GM19395 (cell line): ENCODE results near the gene ADAMTS19.

Experiments
- ATAC-seq: cut with Tn5 transposase; IDR thresholded peaks from one replicate; pipeline ENCODE4 v1.9.1; 2021; ENCODE audit warnings: mild to moderate bottlenecking, moderate library complexity; ENCODE audit not compliant: unreplicated experiment

ADAMTS19 gene

DNA sequence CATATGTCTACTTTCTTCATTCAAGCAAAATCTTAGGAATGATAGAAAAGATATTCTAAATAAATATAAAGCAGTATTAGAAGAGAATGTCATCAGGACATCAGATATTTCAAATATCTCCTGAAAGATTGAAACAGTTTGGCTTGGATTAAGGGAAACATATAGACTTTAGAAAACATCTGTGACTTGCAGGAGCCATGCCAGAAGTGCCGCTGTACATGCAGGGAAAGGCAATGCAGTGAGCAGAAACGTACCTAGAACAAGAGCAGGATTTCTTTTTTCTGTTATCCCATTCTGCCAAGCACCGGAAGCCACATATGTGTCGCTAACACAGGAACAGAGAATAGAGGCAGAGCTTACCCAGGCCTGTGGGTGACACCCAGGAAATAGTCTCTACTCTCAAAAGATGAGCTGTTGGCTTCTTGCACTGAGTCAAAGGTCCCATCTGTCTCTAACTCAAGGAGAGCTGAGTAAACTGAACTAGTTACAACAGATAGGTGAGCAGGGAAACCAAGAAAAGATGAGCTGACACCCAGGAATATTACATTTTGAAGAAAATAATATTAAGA, 5.8 kb downstream of the ADAMTS19 start:
- ATAC-seq = no peak

- no peak for ATAC-seq
These were observed 14.4 kb downstream of the ADAMTS19 start for GRCh38 chr5:129474544-129474943.

- ATAC-seq = no peak
These were observed 16.7 kb downstream of the ADAMTS19 start for GRCh38 chr5:129476751-129477150.

GRCh38 chr5:129477532-129477931, 17.4 kb downstream of the ADAMTS19 start:
- no peak for ATAC-seq

DNA sequence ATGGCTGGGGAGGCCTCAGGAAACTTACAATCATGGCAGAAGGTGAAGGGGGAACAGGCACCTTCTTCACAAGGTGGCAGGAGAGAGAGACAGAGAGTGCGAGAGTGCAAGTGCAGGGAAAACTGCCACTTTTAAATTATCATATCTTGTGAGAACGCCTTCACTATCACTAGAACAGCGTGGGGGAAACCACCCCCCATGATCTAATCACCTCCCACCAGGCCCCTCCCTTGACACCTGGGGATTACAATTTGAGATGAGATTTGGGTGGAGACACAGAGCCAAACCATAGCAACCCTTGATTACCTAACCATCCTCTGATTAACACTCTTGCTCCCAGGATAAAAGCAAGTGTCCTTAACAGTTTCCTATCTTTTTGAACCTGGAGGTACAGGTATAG, 21.1 kb downstream of the ADAMTS19 start:
- no peak for ATAC-seq

DNA sequence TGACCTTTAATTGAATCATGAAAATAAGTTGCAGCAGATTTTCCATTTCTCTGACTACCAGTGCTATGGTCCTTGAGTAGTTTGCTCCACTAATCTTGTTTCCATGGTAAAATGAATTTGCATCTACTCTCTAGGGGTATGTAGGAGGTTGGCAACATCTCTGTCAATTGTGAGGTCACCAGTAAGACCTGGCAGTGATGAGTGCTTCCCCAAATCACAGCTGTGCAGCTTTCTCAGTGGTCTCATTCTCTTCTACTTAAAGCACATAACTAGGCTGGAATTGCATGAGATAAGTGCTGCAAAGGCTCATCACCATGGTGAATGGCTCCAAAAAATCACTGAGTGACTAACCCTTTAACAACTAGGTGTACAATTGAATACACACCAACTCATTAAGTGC, 36.3 kb downstream of the ADAMTS19 start:
- ATAC-seq = no peak

DNA sequence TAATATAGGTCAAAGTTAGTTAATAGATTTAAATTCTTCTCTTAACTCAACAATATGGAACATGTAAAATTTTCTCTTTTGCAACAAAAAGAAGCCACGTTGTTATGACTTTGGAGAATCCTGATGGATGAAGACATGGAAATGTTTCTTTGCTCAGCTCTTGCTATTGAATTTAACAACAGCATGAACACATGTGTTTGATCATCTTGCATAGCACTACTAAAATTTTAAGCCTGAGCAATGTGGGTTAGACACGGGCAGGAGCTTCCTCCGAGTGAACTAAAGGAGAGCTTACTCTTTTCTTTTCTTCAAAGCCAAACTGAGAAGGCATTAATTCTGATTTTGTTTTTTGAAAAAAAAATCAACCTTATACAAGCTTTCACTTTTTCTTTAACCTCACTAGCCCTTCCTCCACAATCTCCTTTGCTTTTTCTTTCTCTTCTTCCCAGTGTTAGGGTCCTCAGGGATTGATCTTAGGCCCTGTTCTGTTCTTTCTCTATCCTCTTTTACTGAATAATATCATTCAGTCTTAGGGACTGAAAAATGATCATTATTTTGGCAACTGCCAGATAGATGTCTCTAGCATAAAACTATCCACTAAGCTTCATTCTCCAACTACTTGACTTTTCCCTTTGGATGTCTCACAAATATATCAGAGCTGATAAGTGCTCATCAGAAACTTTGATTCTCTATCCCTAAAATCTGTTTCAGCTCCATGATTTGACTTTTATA, 36.9 kb downstream of the ADAMTS19 start:
- no peak for ATAC-seq

DNA sequence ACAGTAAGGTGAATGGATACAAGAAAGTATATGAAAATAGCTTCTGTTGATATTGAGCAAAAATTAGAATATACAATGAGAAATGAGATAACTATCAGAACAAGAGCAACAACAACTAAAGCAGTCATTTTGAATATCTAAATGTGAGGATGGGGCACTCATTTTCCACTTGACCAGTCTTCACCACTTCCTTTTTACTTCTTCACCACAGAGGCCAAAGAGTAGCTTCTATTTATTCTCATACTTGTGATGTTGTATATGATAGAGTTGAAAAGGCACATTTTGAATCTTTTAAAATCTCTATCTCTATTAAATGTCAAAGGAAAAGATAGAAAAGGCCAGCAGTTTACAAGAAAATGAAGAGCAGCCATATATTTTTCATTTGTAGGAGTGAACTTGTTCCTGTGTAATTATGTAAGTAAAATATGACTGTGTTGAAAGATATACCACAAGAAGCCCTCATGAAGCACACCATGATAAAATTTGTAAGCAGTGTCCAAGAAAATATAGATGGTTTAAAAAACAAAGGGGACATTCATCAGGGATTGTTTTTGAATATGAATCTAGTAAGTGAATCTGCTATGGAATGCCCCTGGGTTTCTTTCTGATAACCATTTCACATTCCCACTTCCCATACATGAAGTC, 39.2 kb downstream of the ADAMTS19 start:
- peak; percentile 63 for ATAC-seq

DNA sequence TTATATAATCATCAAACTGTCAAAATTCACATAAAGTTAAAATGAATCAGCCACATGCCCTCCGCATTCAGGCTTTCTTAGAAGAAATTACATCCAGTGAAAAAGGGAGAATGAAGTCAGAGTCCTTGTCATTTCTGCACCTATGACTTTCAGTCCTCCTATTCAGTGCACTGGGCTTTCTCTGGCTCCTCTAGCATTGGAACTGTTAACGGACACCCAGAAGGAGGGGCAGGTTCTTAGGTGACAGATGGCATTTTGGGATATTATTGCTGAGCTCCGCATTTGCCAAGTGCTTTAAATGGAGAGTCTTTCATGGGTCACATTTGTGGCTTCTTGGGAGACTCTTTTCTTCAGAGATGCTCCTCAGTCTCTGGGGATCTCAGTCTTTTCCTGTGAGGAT, 40.0 kb downstream of the ADAMTS19 start:
- ATAC-seq = no peak

- ATAC-seq = no peak
These were observed 46.0 kb downstream of the ADAMTS19 start for GRCh38 chr5:129506086-129506485.

DNA sequence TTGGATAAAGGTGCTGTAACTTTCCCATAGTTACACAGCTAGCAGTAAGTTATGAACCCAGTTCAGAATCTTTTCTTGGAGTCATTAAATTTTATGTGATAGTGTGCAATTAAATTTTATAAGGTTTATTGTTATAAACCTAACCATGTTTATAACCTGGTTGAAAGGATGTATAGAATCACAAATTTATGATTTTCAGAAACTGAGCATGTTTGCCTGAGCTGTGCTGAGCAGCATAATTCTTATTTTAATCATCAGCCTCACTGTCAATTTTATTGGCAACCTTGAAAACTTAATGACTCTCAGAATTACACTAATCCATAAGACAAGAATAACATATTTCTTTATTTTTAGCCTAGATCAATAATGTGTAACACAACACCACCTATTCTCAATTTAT, 46.9 kb downstream of the ADAMTS19 start:
- no peak for ATAC-seq

DNA sequence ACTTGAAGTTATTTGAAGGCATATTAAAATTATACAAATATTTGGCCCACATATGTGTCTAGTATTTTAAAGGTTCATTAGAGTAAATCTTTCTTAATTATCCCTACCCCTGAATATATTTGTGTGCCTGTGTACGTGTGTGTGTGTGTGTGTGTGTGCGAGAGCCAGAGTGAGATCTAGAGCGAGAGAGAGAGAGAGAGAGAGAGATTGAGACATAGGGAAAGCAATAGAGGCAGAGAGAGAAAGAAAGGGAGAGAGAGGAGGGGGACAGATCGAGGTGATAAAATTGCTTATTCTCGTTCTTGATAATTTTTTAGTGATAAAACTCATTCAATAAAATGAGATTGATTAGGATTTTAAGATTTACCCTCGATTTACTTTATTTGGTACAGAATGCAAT, 47.4 kb downstream of the ADAMTS19 start:
- ATAC-seq = no peak

- no peak for ATAC-seq
These were observed 48.5 kb downstream of the ADAMTS19 start for GRCh38 chr5:129508606-129509005.

GRCh38 chr5:129509363-129509975, 49.4 kb downstream of the ADAMTS19 start:
- no peak for ATAC-seq

GRCh38 chr5:129511291-129511690, 51.2 kb downstream of the ADAMTS19 start:
- ATAC-seq = no peak

DNA sequence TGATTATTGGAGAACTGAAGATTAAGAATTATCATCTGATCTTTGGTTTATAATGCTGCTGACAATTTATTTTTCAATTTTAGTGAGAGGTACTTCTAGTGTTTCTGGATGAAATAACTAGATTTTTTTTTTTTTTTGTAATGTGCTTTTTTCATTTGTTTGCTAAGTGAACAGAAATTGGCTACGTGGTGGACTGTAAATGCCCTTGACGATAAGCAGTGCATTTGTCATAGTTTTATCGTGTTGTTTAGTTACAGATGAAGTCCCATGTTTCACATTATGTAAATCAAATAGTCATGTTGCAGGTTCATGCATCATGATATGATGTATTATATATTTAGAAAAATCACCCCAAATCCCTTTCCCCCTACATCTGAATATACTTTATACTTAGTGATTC, 81.0 kb downstream of the ADAMTS19 start:
- ATAC-seq = no peak

- ATAC-seq = peak; percentile 62
These were observed 81.7 kb downstream of the ADAMTS19 start for GRCh38 chr5:129541648-129542251.

DNA sequence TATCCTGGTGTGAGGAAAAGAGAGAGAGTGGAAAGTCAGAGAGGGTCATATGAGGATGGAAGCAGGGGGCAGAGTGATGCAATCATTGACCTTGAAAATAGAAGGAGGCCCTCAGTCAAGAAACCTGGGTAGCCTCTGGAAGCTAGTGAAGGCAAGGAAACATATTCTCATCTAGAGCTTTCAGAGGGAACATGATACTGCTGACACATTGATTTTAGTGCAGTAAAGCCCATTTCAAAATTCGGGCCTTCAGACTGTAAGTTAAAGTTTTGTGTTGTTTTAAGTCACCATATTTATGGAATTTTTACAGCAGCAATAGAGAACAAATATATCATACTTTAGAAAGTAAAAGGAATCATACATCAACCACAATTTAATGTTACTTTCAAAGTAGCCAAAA, 87.0 kb downstream of the ADAMTS19 start:
- ATAC-seq = no peak

DNA sequence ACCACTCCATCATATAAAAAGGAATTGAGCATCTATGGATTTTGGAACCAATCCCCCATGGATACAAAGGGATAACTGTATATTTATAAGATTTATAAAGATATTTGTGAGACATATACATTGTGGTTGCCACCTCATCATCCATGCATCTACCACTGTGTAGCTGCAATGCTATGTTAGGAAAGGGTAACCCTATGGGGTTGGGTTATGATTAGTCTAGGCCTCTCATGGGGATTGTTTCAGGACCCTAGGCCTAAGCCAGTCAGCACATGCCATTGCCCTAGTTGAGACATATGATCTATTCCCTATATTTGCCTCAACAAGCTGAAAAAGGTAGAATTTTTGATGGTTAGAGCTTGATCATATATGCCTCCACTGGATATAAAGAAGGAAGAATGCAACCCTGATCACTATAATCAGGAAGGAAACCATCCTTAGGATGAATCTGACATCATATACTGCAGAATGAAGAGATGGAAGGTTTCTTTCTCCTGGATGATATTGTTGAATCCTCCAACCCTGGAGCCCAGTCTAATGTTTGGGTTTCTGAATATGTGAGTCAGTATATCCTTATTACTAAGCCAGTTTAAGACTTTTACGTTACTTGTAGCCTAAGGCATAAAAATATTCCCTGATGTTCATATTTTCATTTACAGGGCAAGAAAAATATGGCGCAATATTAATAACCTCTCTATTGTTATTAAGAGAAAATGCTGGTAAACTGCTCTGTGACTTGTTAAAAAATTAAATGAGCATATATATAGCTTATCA, 94.2 kb downstream of the ADAMTS19 start:
- no peak for ATAC-seq

- no peak for ATAC-seq
These were observed 103.5 kb downstream of the ADAMTS19 start for GRCh38 chr5:129563585-129563984.

DNA sequence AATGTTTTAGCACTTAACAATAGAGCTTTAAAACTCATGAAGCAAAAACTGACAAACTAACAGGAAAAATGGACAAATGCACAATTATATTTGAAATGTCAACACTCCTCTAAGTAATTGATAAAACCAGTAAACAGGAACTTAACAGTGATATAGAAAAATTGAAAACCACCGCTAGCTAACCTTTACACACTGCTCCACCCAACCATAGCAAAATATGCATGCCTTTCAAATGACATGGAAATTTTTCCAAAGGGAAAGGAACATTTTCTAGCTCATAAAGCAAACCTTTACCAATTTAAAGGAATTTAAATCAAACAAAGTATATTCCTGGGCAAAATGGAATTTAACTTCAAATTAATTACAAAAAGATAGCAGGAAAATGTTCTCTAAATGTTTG, 109.2 kb downstream of the ADAMTS19 start:
- ATAC-seq = no peak
